ENCODE data around the gene TBC1D9B.

The TBC1D9B gene

GRCh38 chr5:179920175-179920574, 12.5 kb upstream of the TBC1D9B start:
- H3K23ac ChIP-seq (ENCODE audit: low read length): no peak overlapping the region
- no peak overlapping the region for H4K8ac ChIP-seq (ENCODE audit: low read depth, low read length)
- no peak overlapping the region for H3K56ac ChIP-seq (ENCODE audit: low read length)
- DNase-seq: no peak
- no peak overlapping the region for H3K4me2 ChIP-seq (ENCODE audit: low read length)
- no peak overlapping the region for H2AK5ac ChIP-seq (ENCODE audit: low read length)
- no peak overlapping the region for H3K4ac ChIP-seq (ENCODE audit: low read depth, low read length)
- no peak overlapping the region for H2BK5ac ChIP-seq (ENCODE audit: low read length)
- no peaks in the 10 kb centered on the region for H3K27me3 ChIP-seq (ENCODE audit: insufficient read depth, low read length, poor library complexity)
- H3K79me1 ChIP-seq (ENCODE audit: low read length): no peaks in the 10 kb centered on the region
- no peak overlapping the region for H3K9ac ChIP-seq (ENCODE audit: low read length)
- H3K18ac ChIP-seq (ENCODE audit: low read length): no peak overlapping the region
- no peak overlapping the region for H2BK120ac ChIP-seq (ENCODE audit: low read depth, low read length)
- H3K4me3 ChIP-seq (ENCODE audit: low read length): no peak overlapping the region
- no peak overlapping the region for H3K27ac ChIP-seq (ENCODE audit: low read depth, low read length)
- H3K36me3 ChIP-seq (ENCODE audit: control insufficient read depth, insufficient read depth, low read length): no peaks in the 10 kb centered on the region
- H3K79me2 ChIP-seq (ENCODE audit: control insufficient read depth, insufficient read depth, low read length): no peaks in the 10 kb centered on the region
- no peak overlapping the region for H4K5ac ChIP-seq (ENCODE audit: low read length)
- no peaks in the 10 kb centered on the region for H3K4me1 ChIP-seq (ENCODE audit: control insufficient read depth, low read depth, low read length)
- H2BK15ac ChIP-seq (replicated peaks; ENCODE audit: low read depth): no peak overlapping the region
- WGBS (ENCODE audit: extremely low coverage, insufficient coverage, low lambda C conversion rate): no CpG with 5 or more reads among the region's 4 CpGs

- Histone ChIP-seq H3K79me1 (ENCODE audit: low read length) (no peaks in the 10 kb centered on the region), H4K5ac (ENCODE audit: low read length) (no peak overlapping the region), H3K4me2 (ENCODE audit: low read length) (no peak overlapping the region), H3K4ac (ENCODE audit: low read depth, low read length) (no peak overlapping the region), H3K9ac (ENCODE audit: low read length) (no peak overlapping the region), H3K36me3 (ENCODE audit: control insufficient read depth, insufficient read depth, low read length) (no peaks in the 10 kb centered on the region), H3K4me3 (ENCODE audit: low read length) (no peak overlapping the region), H3K4me1 (ENCODE audit: control insufficient read depth, low read depth, low read length) (no peaks in the 10 kb centered on the region), H3K79me2 (ENCODE audit: control insufficient read depth, insufficient read depth, low read length) (no peaks in the 10 kb centered on the region), H2BK5ac (ENCODE audit: low read length) (no peak overlapping the region), H2BK15ac (replicated peaks; ENCODE audit: low read depth) (no peak overlapping the region), H3K23ac (ENCODE audit: low read length) (no peak overlapping the region), H3K27me3 (ENCODE audit: insufficient read depth, low read length, poor library complexity) (no peaks in the 10 kb centered on the region), H3K27ac (ENCODE audit: low read depth, low read length) (no peak overlapping the region), H2AK5ac (ENCODE audit: low read length) (no peak overlapping the region), H3K18ac (ENCODE audit: low read length) (no peak overlapping the region), H2BK120ac (ENCODE audit: low read depth, low read length) (no peak overlapping the region), H4K8ac (ENCODE audit: low read depth, low read length) (no peak overlapping the region), H3K56ac (ENCODE audit: low read length) (no peak overlapping the region)
- no CpG with 5 or more reads among the region's 20 CpGs for WGBS (ENCODE audit: extremely low coverage, insufficient coverage, low lambda C conversion rate)
- no peak for DNase-seq
Measured at GRCh38 chr5:179919487-179920060, 11.9 kb upstream of the TBC1D9B start.

GRCh38 chr5:179918742-179919486, 11.2 kb upstream of the TBC1D9B start:
- H3K4me2 ChIP-seq (ENCODE audit: low read length): no peak overlapping the region

GRCh38 chr5:179916523-179916922, 8.8 kb upstream of the TBC1D9B start:
- no peak overlapping the region for H2BK5ac ChIP-seq (ENCODE audit: low read length)
- peak overlapping the region; percentile 34 for H3K56ac ChIP-seq (ENCODE audit: low read length)
- H3K27me3 ChIP-seq (ENCODE audit: insufficient read depth, low read length, poor library complexity): no peaks in the 10 kb centered on the region
- no peak overlapping the region for H3K4ac ChIP-seq (ENCODE audit: low read depth, low read length)
- no peaks in the 10 kb centered on the region for H3K36me3 ChIP-seq (ENCODE audit: control insufficient read depth, insufficient read depth, low read length)
- H3K23ac ChIP-seq (ENCODE audit: low read length): no peak overlapping the region
- no peak overlapping the region for H4K5ac ChIP-seq (ENCODE audit: low read length)
- no peaks in the 10 kb centered on the region for H3K79me1 ChIP-seq (ENCODE audit: low read length)
- no CpG with 5 or more reads among the region's 6 CpGs for WGBS (ENCODE audit: extremely low coverage, insufficient coverage, low lambda C conversion rate)
- H3K79me2 ChIP-seq (ENCODE audit: control insufficient read depth, insufficient read depth, low read length): no peaks in the 10 kb centered on the region
- H3K27ac ChIP-seq (ENCODE audit: low read depth, low read length): no peak overlapping the region
- H3K4me3 ChIP-seq (ENCODE audit: low read length): no peak overlapping the region
- no peak overlapping the region for H2AK5ac ChIP-seq (ENCODE audit: low read length)
- H2BK15ac ChIP-seq (replicated peaks; ENCODE audit: low read depth): no peak overlapping the region
- no peak overlapping the region for H3K18ac ChIP-seq (ENCODE audit: low read length)
- H4K8ac ChIP-seq (ENCODE audit: low read depth, low read length): no peak overlapping the region
- DNase-seq: no peak
- no peak overlapping the region for H2BK120ac ChIP-seq (ENCODE audit: low read depth, low read length)
- H3K4me1 ChIP-seq (ENCODE audit: control insufficient read depth, low read depth, low read length): no peaks in the 10 kb centered on the region
- no peak overlapping the region for H3K4me2 ChIP-seq (ENCODE audit: low read length)
- no peak overlapping the region for H3K9ac ChIP-seq (ENCODE audit: low read length)

More at GRCh38 chr5:179918742-179919486, 11.2 kb upstream of the TBC1D9B start:
- DNase-seq: no peak
- no peak overlapping the region for H2BK120ac ChIP-seq (ENCODE audit: low read depth, low read length)
- H2BK15ac ChIP-seq (replicated peaks; ENCODE audit: low read depth): no peak overlapping the region
- no peaks in the 10 kb centered on the region for H3K79me1 ChIP-seq (ENCODE audit: low read length)
- no peak overlapping the region for H4K5ac ChIP-seq (ENCODE audit: low read length)
- no peaks in the 10 kb centered on the region for H3K4me1 ChIP-seq (ENCODE audit: control insufficient read depth, low read depth, low read length)
- H3K23ac ChIP-seq (ENCODE audit: low read length): no peak overlapping the region
- WGBS (ENCODE audit: extremely low coverage, insufficient coverage, low lambda C conversion rate): no CpG with 5 or more reads among the region's 19 CpGs
- H3K27me3 ChIP-seq (ENCODE audit: insufficient read depth, low read length, poor library complexity): no peaks in the 10 kb centered on the region
- no peaks in the 10 kb centered on the region for H3K79me2 ChIP-seq (ENCODE audit: control insufficient read depth, insufficient read depth, low read length)
- no peak overlapping the region for H3K4me3 ChIP-seq (ENCODE audit: low read length)
- H3K9ac ChIP-seq (ENCODE audit: low read length): no peak overlapping the region
- H3K27ac ChIP-seq (ENCODE audit: low read depth, low read length): no peak overlapping the region
- H2BK5ac ChIP-seq (ENCODE audit: low read length): no peak overlapping the region
- H2AK5ac ChIP-seq (ENCODE audit: low read length): no peak overlapping the region
- no peak overlapping the region for H3K4ac ChIP-seq (ENCODE audit: low read depth, low read length)
- H3K36me3 ChIP-seq (ENCODE audit: control insufficient read depth, insufficient read depth, low read length): no peaks in the 10 kb centered on the region
- H3K18ac ChIP-seq (ENCODE audit: low read length): no peak overlapping the region
- no peak overlapping the region for H3K56ac ChIP-seq (ENCODE audit: low read length)
- H4K8ac ChIP-seq (ENCODE audit: low read depth, low read length): no peak overlapping the region

GRCh38 chr5:179915406-179915935, 7.8 kb upstream of the TBC1D9B start:
- H3K79me1 ChIP-seq (ENCODE audit: low read length): no peaks in the 10 kb centered on the region
- no peaks in the 10 kb centered on the region for H3K4me1 ChIP-seq (ENCODE audit: control insufficient read depth, low read depth, low read length)
- no peaks in the 10 kb centered on the region for H3K36me3 ChIP-seq (ENCODE audit: control insufficient read depth, insufficient read depth, low read length)
- no peak overlapping the region for H2BK5ac ChIP-seq (ENCODE audit: low read length)
- no peak overlapping the region for H3K4ac ChIP-seq (ENCODE audit: low read depth, low read length)
- H3K9ac ChIP-seq (ENCODE audit: low read length): no peak overlapping the region
- no peak overlapping the region for H3K56ac ChIP-seq (ENCODE audit: low read length)
- DNase-seq: no peak
- no peak overlapping the region for H4K8ac ChIP-seq (ENCODE audit: low read depth, low read length)
- H3K18ac ChIP-seq (ENCODE audit: low read length): no peak overlapping the region
- H4K5ac ChIP-seq (ENCODE audit: low read length): no peak overlapping the region
- no peak overlapping the region for H3K27ac ChIP-seq (ENCODE audit: low read depth, low read length)
- H3K4me3 ChIP-seq (ENCODE audit: low read length): no peak overlapping the region
- H2AK5ac ChIP-seq (ENCODE audit: low read length): no peak overlapping the region
- no peaks in the 10 kb centered on the region for H3K27me3 ChIP-seq (ENCODE audit: insufficient read depth, low read length, poor library complexity)
- no peak overlapping the region for H3K23ac ChIP-seq (ENCODE audit: low read length)
- H2BK120ac ChIP-seq (ENCODE audit: low read depth, low read length): no peak overlapping the region
- WGBS (ENCODE audit: extremely low coverage, insufficient coverage, low lambda C conversion rate): no CpG with 5 or more reads among the region's 10 CpGs
- no peak overlapping the region for H3K4me2 ChIP-seq (ENCODE audit: low read length)
- H2BK15ac ChIP-seq (replicated peaks; ENCODE audit: low read depth): no peak overlapping the region
- no peaks in the 10 kb centered on the region for H3K79me2 ChIP-seq (ENCODE audit: control insufficient read depth, insufficient read depth, low read length)
